ENCODE results near the gene DHRS1.

DNA sequence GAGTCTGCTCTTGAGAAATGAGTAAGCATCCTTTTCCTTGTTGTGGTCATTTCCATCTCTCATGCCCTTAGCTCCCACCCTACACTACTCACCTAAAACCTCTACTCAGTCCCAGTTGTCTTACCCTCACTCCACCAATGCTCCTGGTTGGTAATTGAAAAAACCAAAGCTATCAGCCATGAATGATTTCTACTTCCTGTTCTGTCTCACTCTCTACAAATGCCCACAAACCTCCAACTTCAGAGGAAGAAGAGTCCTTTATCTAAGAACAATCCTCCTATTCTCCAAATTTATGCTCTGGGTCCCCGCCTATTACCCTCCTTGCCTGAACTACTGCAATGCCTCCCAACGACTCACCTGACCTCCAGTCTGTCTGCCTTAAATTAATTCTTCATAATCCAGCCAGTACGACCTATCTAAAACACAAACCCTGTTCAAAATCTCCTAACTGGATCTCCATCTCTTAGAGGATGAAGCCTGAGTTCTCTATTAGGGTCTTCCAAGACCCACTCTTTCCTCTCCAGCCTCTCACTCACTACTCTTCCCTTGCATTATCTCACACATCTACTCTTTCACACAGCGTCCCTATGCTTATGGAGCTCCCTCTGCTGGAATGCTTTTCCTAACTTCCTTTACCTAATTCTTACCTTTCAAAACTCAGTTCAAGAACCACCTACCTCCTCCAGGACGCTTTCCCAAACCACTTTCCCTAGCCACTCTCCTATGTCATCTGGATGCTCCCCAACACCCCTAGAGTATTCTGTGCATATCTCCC, 2.2 kb downstream of the DHRS1 start:
- TF ChIP-seq, protein P1, sequence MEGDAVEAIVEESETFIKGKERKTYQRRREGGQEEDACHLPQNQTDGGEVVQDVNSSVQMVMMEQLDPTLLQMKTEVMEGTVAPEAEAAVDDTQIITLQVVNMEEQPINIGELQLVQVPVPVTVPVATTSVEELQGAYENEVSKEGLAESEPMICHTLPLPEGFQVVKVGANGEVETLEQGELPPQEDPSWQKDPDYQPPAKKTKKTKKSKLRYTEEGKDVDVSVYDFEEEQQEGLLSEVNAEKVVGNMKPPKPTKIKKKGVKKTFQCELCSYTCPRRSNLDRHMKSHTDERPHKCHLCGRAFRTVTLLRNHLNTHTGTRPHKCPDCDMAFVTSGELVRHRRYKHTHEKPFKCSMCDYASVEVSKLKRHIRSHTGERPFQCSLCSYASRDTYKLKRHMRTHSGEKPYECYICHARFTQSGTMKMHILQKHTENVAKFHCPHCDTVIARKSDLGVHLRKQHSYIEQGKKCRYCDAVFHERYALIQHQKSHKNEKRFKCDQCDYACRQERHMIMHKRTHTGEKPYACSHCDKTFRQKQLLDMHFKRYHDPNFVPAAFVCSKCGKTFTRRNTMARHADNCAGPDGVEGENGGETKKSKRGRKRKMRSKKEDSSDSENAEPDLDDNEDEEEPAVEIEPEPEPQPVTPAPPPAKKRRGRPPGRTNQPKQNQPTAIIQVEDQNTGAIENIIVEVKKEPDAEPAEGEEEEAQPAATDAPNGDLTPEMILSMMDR (IDR thresholded peaks at IDR 0.05), result peak in 2 of 3 experiments; percentile 16 to 28
- TF ChIP-seq POLR2AphosphoS5 (IDR thresholded peaks at IDR 0.05), result no peak
- no peak for TF ChIP-seq POLR2A (IDR thresholded peaks at IDR 0.05; ENCODE audit: low read depth)
